Adrenal gland (tissue), 12 donors: ENCODE results near the gene ACER2. TPM values are rescaled to one million over a fixed set of nuclear protein-coding genes. Genes with fewer than 3 reads are reported as not detected.

Source experiments
- DNase-seq, 7 donors: peaks; one replicate each; pipeline ENCODE4 v3.0.0-alpha.2; 2019 to 2020
- H3K27ac ChIP-seq, 5 donors: fragments of 200-600 bp; sonication (generic) in 4 of 5; 1 replicate in 3 of 5; 2 replicates in 2 of 5; pipeline versions ENCODE4 v1.5.1 to v1.8.0; 2016 to 2020; ENCODE audit warnings: mild to moderate bottlenecking in 1 of 5
- H3K27me3 ChIP-seq: fragments of 200-600 bp; 2 replicates; pipeline ENCODE4 v1.8.0; 2021
- H3K36me3 ChIP-seq, 2 donors: fragments of 200-600 bp; replicated peaks in 1 of 2; 1 replicate in 1 of 2; 2 replicates in 1 of 2; pipeline versions ENCODE4 v1.5.1 to v1.8.0; 2018 to 2022
- H3K4me1 ChIP-seq, 2 donors: fragments of 200-600 bp; replicated peaks in 1 of 2; 1 replicate in 1 of 2; 2 replicates in 1 of 2; pipeline versions ENCODE4 v1.5.1 to v1.8.0; 2018 to 2021
- H3K4me3 ChIP-seq, 4 donors: fragments of 200-600 bp; sonication (generic) in 3 of 4; one replicate each; pipeline ENCODE4 v1.5.1; 2016 to 2018
- H3K9me3 ChIP-seq, 3 donors: fragments of 200-600 bp; sonication (generic) in 1 of 3; replicated peaks in 1 of 3; 1 replicate in 2 of 3; 2 replicates in 1 of 3; pipeline versions ENCODE4 v1.5.1 to v1.8.0; 2016 to 2021
- POLR2A ChIP-seq, 2 donors: fragments of 450-650 bp; IDR thresholded peaks; one replicate each; pipeline ENCODE4 v1.6.1; 2017; ENCODE audit warnings: antibody characterized with exemption in 2 of 2, mild to moderate bottlenecking in 2 of 2, moderate library complexity in 1 of 2
- WGBS, 4 donors: extraction: QIAGEN DNeasy Blood & Tissue Kit in 2 of 4; methylation state at CpG; one replicate each; pipeline versions ENCODE4 v1.1.5 to v1.1.7; 2013 to 2017; 5-methylcytosine and 5-hydroxymethylcytosine counted together
- intact Hi-C, 2 donors: fragments of 100-400 bp; cut with DNase I; formaldehyde crosslinking; loops; one replicate each; pipeline versions ENCODE4 v1.14.1 to v1.15.0; 2022 to 2023
- polyA plus RNA-seq, 3 donors: library from polyadenylated mRNA; stranded (reverse); fragments of 200-250 nt in 2 of 3; fragments of 350-450 nt in 1 of 3; fragmentation: Illumina TruSeq in 1 of 3; extraction: RNeasy Lipid Tissue Mini Kit (QIAGEN cat#74804) in 1 of 3; gene quantifications; one replicate each; pipeline ENCODE4 v1.2.3, GENCODE V29; 2013 to 2014
- total RNA-seq, 9 donors: library from RNA; depleted of rRNA in 4 of 9; stranded (reverse); fragments of >200 nt in 4 of 9; fragments of 120-200 nt in 1 of 9; fragmentation: NEBNext Ultra II Directional in 1 of 9; extraction: Animal tissue kit (Norgen Biotek cat#: 25700) in 1 of 9; gene quantifications; one replicate each; pipeline versions ENCODE4 v1.1.0 to v1.2.4, GENCODE V29; 2013 to 2023
- TF ChIP-seq, protein P1 (sequence below), 6 experiments: fragments of 450-650 bp in 4 of 6; fragments of 200-600 bp in 2 of 6; sonication (generic) in 1 of 6; IDR thresholded peaks; 1 replicate in 5 of 6; 2 replicates in 1 of 6; pipeline versions ENCODE4 v1.5.1 to v1.8.0; 2016 to 2021; ENCODE audit warnings: antibody characterized with exemption in 6 of 6, mild to moderate bottlenecking in 2 of 6, moderate library complexity in 1 of 6
- donor health status: healthy with polysubstance abuse.
- donor health status: Bipolar disorder and iron deficiency.
- donor health status: DM: yes; HTN: yes; CAD: no.
- donor health status: DM: no; HTN: no; CAD: no.
- donor health status: DM: no; HTN: no; CAD: no.
- donor health status: DM: yes; HTN: yes; CAD: no.

Gene ACER2
- total and polyA plus RNA-seq, 12 donors, result 0.24 to 10.0 (median 5.3) TPM

DNA sequence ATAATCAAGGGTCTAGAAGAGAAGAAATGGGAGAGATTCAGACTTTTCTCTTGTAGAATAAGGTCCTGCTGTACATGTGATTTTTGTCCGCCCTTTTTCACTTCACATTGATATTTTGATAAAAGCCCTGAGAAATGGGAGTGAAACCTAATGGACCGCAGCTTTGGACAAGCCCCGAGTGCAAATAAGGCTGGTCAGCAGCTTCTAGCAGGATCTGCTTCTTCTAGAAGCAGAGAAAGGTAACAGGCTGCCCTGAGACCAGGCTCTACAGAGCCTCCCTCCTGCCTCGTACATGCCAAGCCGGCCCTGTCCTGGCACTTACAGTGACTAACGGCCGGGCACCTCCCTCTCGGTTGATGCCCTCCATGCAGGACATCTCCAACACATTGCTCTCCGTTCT lies 33.4 kb downstream of the ACER2 start:
- H3K36me3 ChIP-seq, result peaks cover 0 to 10% of the 10 kb centered on the region in 2 donors
- 92 to 96% (median 92%) methylated on average over 9 of the region's 9 CpGs for WGBS, 4 donors
- intact Hi-C loops, result no loop called here

DNA sequence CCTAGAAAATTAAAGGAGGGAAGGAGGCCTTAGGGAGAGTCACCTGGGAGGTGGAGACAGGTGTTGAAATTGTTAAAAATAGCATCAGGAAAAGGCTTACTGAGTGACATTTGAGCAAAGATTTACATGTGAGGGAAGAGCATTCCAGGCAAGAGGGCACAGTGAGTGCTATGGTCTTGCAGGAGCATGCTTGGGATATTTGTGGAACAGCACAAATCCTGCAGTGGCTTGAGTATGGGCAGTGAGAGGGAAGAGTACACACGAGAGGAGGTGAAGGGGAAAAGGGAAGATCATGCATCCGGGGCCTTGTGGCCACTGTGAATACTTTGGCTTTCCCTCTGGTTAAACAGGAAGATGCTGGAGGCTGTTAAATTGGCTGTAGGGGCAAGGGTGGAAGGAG lies 36.6 kb downstream of the ACER2 start:
- 86 to 97% (median 91%) methylated on average over 2 of the region's 2 CpGs for WGBS, 4 donors
- intact Hi-C loops, result no loop called here

More for the DNA sequence above, 33.4 kb downstream of the ACER2 start:
- Histone ChIP-seq H3K9me3 (no peaks in the 10 kb centered on the region), H3K4me3 (peak overlapping the region in 1 of 4 donors; percentile 20), H3K27ac (peak overlapping the region in 1 of 5 donors; percentile 21), H3K27me3 (no peaks in the 10 kb centered on the region), H3K4me1 (peaks cover 4 to 8% of the 10 kb centered on the region in 2 donors)
- TF ChIP-seq, protein P1, sequence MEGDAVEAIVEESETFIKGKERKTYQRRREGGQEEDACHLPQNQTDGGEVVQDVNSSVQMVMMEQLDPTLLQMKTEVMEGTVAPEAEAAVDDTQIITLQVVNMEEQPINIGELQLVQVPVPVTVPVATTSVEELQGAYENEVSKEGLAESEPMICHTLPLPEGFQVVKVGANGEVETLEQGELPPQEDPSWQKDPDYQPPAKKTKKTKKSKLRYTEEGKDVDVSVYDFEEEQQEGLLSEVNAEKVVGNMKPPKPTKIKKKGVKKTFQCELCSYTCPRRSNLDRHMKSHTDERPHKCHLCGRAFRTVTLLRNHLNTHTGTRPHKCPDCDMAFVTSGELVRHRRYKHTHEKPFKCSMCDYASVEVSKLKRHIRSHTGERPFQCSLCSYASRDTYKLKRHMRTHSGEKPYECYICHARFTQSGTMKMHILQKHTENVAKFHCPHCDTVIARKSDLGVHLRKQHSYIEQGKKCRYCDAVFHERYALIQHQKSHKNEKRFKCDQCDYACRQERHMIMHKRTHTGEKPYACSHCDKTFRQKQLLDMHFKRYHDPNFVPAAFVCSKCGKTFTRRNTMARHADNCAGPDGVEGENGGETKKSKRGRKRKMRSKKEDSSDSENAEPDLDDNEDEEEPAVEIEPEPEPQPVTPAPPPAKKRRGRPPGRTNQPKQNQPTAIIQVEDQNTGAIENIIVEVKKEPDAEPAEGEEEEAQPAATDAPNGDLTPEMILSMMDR (IDR thresholded peaks at IDR 0.05), result no peak
- TF ChIP-seq POLR2A (IDR thresholded peaks at IDR 0.05), result no peak
- DNase-seq, result no peak

DNA sequence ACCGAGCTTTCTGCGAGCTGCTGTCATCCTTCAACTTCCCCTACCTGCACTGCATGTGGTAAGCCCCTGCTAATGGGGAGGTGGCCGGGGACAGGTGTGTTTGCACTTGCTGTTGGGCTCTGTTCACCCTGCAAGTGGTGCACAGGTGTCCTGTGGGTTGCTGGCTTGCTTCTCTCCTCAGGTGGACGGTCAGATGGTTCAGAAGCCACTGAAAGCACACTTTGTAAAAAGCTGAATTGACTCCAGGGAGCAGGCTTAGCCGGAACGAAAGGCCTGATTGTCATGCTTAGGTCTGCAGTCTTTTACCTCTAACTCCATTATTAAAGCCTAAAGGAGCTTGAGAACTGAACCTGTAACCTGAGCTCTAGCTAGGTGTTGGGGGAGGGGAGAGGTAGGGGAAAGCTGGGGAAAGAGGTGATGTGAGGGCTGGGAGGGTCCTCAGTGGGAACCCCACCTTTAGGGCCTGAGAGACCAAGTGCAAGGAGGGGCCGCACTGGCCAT lies 37.6 kb downstream of the ACER2 start:
- Histone ChIP-seq H3K4me3 (no peak overlapping the region), H3K27ac (no peak overlapping the region), H3K4me1 (peaks cover 0 to 2% of the 10 kb centered on the region in 2 donors), H3K27me3 (no peaks in the 10 kb centered on the region), H3K36me3 (peaks cover 0 to 7% of the 10 kb centered on the region in 2 donors), H3K9me3 (no peaks in the 10 kb centered on the region)
- TF ChIP-seq POLR2A (IDR thresholded peaks at IDR 0.05), result no peak
- TF ChIP-seq, protein P1 (IDR thresholded peaks at IDR 0.05), result no peak
- no peak for DNase-seq
- WGBS, 4 donors, result 93 to 97% (median 93%) methylated on average over 6 to 7 of the region's 7 CpGs
- intact Hi-C loops, result no loop called here

More for the DNA sequence above, 36.6 kb downstream of the ACER2 start:
- no peak overlapping the region for H3K4me3 ChIP-seq
- no peak overlapping the region for H3K27ac ChIP-seq
- no peak for DNase-seq
- peaks cover 0 to 3% of the 10 kb centered on the region in 2 donors for H3K36me3 ChIP-seq
- H3K4me1 ChIP-seq, result peaks cover 4 to 8% of the 10 kb centered on the region in 2 donors
- H3K9me3 ChIP-seq, result no peaks in the 10 kb centered on the region
- no peaks in the 10 kb centered on the region for H3K27me3 ChIP-seq
- no peak for TF ChIP-seq POLR2A (IDR thresholded peaks at IDR 0.05)
- TF ChIP-seq, protein P1 (IDR thresholded peaks at IDR 0.05), result no peak

DNA sequence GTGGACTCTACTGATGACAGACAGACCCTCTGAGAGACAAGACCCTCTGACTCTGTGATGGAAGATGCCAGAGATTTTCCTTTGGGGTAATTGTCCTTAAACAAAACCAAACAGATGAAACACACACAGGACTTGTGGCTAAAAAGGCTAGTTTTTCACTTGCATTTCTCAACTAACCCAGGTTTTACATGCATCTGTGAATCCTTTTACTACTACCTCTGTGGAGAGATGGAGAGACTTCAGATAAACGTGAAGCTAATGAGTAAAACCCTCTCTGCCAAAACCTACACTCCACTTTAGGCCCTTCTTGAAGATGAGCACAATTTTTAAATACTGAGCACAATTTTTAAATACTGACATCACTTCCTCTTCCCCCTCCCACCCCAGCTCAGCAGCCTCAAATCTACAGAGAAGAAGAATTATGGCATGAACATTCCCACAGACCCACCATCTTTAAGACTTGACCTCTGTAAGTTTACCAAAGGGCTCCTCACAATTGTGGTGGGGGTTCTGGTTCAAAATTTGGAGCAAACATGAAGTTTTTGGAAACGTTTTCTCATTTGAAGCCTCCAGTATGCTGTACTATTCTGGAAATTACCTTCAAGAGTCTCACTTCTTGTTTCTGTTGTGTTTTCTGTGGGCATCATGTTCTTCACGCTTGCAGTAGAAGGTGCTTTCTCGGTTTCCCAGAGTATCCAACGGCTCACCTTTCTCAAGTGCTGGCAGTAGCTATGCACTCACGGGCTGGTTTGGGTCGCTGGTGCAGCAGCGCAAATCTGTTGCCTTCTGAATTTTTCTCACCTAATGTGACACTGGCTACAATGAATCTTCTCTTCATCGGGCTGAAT lies 42.7 kb downstream of the ACER2 start:
- H3K36me3 ChIP-seq, result peaks cover 0 to 3% of the 10 kb centered on the region in 2 donors

More for the DNA sequence above, 42.7 kb downstream of the ACER2 start:
- Histone ChIP-seq H3K27me3 (no peaks in the 10 kb centered on the region), H3K27ac (no peak overlapping the region), H3K4me3 (no peak overlapping the region), H3K9me3 (no peaks in the 10 kb centered on the region), H3K4me1 (no peaks in the 10 kb centered on the region)
- DNase-seq, result no peak
- TF ChIP-seq, protein P1 (IDR thresholded peaks at IDR 0.05), result no peak
- TF ChIP-seq POLR2A (IDR thresholded peaks at IDR 0.05), result no peak
- WGBS, 4 donors, result 87 to 94% (median 89%) methylated on average over 9 of the region's 9 CpGs
- intact Hi-C loops, result loop anchor here in 1 of 2 donors (10.0 kb wide), 1 partner anchor 67 kb away; the partner anchor contains the start of gene RPS6
